IPS DF 19.7 (cell line): Measurements from ENCODE around the gene SLC38A10.
"Not testable (repeated sequence)": the region's sequence is repeated elsewhere in the genome, so short reads cannot be mapped to it uniquely, and the experiment has no call there.

Experiments
- DNase-seq: peaks from one replicate; pipeline ENCODE4 v3.0.0-alpha.2; 2013; ENCODE audit warnings: low read depth, low spot score

The SLC38A10 gene

DNA sequence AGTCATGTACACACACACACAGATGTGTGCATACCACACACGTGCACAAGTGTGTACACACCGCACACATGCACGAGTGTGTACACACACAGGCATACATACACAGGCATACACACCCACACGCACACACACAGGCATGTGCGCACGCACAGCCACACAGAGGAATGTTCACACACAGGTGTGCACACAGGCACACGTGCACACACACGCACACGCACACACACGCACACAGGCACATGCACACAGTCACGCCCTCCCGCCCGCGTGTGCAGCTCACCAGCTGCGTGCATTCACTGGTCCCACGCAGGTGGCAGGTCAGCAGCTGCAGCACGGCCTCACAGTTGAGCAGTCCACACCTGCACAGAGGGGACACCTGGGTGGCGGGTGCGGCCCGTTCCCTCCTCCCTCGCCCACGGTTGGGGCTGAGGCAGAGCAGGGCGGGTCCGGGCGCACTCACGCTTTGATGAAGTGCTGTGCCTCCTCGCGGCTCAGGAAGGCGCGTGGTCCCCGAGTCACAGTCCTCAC, 63.9 kb downstream of the SLC38A10 start:
- no peak for DNase-seq

DNA sequence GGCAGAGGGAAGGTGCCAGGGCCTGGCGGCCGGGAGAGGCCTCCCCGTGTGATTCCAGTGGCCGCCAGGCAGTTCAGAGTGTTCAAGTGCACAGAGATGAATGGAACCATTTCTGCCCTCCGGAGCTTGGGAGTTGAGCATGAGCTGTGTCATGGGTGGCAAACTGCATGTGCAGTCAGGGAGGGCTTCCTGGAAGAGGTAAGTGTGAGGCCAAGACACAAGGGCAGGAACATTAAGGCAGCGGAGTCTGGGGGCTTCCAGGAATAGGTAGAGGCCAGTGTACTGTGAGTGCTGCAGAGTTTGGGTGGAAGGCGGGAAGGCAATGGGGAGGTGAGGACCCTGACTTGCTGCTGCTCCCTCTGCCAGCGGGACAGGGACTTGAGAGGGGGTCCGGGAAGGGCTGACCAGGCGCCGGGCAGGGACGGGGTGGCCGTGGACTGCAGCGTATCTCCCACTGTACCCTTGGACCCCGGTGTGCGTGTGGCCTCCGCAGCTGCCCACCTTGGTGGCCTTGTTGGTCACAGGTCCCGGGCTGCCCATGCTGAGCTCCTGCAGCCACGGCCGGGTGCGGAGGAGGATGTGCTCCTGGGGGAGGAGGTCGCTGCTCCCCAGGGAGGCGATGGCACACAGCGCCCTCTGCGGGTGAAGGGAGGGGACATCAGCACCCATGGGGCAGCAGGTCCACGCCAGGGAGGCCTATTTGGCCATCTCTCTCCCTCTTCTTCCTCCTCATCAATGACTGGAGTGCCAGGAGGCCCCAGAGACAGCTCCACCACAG, 64.9 kb downstream of the SLC38A10 start:
- DNase-seq, result no peak

DNA sequence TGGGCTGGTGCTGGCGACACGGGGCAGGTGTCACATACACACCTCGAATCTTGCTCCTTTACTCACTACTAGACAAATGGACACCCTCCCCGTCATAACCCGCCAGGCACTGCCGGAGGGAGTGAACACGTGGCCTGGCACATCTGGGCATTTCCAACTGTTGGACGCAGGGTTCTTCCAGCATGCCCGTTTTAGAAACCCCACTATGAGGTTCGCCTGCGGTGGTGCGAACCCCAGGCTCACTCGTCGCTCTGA, 65.5 kb downstream of the SLC38A10 start:
- no peak for DNase-seq

DNA sequence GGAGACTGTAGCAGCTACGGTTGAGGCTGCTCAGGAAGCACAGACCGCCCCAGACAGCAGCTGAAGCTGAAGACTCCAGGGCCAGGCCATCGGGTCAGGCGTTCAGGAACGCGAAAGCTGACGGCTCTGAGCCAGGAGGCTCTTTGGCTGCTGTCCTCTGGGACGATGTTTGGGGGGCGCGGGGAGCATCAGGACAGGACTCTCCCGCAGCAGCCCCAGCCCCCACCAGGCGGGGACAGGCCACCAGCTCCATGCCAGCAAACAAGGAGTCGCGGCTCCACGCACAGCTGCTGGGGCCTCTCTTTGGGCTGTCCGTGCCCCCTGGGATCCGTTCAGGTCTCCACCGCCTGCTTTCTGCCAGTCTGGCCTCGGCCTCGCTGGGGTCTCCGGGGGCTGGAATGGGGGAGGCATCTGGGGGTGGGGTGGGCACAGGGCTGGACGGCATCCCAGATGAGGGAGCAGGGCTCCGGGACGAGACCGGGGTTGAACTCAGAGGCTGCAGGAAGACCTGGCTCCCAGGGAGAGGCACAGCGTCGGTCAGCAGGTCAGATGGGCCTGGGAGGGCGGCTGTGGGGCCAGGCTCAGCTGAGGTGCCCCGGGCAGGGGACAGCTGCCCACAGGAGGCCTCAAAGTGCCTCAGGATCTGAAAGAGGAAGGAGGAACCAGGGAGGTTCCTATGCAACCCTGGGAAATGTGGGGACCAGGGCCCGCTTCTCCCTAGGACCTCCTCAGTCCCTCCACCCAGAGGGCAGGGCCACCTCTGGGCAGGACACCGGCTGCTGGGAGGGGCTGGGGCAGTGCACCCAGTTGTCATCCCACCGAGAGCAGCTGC, 66.1 kb downstream of the SLC38A10 start:
- no peak for DNase-seq

DNA sequence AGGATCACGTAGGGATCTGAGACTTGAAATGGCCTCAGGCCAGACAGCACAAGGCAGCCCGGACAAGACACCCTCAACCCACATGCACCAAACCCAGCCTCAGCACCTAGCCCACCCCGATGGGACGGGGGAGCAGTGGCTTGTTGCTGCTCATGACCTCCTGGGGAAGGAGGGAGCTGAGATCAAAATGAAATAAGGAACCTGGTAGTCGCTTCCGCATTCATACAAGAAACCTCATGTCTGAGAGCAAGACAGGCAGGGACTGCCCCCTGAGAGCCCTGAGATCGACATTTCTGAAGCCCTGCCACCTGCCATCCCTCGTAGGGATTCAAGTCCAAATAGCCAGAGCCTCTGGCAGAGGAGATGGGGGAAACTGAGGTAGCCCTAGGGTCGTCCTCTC, 66.7 kb downstream of the SLC38A10 start:
- DNase-seq, result no peak

DNA sequence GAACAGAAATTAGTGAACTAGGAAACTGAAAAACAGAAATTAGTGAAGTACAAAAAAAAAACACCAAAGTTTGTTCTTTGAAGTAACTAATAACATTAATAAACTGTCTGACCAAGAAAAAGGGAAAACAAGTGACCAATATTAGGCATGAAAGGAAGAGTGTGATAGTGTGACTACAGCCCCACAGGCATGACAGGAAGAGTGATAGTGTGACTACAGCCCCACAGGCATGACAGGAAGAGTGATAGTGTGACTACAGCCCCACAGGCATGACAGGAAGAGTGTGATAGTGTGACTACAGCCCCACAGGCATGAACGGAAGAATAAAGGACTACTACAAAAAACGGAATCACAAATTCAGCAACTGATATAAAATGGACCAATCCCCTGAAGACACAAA, 67.5 kb downstream of the SLC38A10 start:
- not testable (repeated sequence) for DNase-seq

DNA sequence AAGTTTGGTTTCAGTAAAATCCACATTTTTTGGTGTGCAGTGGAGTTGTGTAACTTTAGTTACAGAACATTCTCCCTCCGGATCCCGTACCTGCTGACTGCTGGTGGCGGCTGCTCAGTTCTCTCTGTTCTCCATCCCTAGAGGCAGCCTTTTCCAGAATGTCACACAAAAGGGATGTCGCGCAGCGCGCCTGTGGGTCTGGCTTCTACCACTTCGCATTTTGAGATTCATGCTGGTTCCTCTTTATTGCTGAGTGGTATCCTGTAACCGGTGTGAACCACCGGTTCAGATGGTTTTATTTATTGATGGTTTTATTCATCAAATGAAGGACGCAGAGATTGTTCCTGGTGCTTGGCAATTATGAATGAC, 71.4 kb downstream of the SLC38A10 start:
- no peak for DNase-seq

DNA sequence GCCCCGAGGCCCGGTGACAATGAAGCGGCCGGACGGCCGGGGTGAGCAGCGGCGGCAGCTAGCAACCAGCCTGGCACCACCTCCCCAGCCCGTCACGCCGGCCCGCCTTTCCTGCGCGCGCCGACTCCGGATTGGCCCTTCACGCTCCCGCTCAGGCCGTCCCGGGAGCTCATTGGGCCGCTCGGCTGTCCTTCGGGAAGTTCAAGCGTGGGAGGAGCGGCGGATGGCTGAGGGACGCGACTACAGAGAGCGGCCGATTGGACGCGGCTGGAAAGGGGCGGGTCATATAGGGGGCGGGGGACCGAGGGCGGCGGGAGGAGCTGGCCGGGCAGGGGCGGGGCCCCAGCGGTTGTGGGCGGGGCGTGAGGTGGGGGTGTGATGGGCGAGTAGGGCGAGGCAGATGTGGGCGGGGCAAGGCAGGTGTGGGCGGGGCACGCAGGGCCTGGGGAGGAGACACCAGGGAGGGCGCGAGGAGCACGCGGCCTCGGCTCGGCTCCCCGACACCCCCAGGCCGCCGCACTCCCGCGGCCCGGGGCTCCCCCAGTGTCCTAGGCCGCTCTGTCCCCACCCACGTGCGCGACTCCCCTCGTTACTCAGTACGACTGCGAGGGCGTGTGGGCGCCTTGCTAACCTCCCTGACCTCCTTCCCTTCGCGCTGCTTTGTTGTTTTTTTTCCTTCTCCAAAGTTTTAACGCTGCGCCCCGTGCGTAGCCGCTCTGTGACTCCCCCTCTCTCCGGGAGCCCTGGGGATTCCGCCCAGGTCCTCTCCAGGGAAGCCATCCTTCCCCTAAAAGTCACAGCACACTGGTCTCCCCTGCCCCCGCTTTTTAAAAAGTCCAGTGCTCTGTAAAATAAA, 72.0 kb downstream of the SLC38A10 start, which contains the start of gene CEP131:
Gene CEP131, minus strand, starts transcription at position 60 of the 856 bp plus-strand sequence. CDS start 2,909 bp downstream, outside the sequence.
- peak; percentile 83 for DNase-seq

DNA sequence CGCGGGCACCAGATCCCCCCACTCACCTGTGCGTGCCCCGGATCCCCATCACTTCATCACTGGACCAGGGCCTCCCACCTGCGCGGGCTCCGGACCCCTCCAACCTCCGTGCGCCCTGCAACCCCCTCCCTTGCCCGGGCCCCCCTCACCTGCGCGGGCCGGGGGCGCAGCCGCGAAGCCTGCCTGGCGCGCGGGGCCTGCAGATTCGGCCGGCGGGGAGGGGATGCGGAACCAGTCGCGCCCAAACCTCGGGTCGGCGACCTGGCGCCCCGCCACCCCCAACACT, 72.5 kb downstream of the SLC38A10 start:
- no peak for DNase-seq

DNA sequence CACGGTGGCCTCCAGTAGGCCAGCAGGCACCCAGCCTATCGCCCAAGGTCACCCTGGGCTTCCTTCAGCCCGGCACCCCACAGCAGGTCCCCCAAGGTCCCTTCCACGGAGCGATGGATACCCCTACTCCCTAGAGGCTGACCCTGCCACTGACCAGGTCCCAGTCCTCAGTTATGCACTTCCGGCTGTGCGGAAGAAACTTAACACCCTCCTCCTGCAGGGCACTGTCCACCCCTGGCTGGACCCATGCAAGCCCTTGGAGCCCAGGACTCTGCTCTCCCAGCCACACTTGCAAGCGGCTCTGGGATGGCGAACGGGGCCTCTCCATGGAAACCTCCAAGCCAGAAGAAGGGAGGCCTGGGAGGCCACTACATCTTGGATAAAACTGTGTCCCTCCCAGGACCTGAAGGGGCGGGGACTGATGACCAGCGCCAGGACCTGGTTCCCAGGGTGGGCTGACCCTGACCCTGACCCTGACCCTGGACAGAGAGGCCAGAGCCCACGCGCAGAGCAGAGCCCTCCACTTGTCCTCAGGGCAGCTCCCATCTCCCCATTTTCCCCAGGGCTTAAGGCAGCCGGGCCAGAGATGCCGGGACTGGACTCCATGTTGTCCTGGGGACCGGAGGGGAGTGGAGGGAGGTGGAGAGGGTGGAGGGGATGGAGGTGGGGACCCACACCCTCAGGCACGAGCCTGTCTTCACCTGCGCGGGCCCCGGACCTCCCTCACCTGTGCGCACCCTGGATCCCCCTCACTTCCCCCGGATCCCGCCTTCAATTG, 73.1 kb downstream of the SLC38A10 start:
- no peak for DNase-seq

DNA sequence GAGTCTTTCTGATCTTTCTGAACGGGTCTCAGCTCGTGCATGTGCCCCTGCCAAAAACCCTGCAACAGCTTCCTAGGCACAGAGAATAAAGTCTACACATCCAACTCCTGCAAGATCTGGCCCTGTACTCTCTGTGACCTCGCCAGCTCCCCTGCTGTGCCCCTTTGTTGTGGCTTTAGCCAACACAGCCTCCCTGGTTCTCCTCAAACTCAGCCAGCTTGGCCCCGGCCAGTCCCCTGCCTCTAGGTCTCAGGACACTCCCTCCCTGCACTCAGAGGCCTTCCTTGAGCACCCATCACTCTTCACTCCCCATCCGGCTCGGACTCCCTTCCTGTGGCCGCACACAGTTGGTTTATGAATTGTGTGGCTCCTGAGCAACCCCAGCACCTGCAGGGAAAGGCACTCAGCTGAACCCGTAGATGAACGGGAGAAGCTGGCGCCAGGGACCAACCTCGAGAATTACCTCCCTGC, 73.7 kb downstream of the SLC38A10 start:
- no peak for DNase-seq

DNA sequence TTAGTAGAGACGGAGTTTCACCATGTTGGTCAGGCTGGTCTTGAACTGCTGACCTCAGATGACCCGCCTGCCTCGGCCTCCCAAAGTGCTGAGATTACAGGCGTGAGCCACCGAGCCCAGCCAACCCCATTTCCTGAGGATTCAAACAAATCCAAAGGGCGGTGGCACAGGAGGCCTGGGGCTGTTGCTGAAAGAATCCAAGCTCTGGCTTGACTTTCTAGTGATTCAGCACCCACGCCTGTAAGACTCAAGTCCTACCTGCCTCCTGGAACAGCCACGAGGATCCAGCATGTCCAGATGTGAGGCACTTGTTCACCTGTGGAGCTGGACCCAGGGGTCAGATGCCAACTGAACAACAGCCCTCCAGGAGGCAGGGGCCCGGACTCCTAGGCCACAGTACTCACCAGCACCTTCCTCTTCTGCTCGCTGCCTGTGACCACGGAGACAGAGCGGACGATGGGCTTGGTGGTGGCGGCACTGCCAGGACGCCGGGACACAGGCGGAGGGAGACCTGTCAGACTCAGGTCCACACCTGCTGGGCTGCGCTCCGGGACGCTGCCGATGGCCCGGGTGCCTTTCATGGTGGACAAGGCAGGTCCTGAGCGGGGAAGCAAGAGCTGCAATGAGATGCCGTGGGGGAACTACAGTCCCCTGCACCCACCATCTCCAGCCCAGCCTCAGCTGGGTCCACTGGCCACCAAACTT, 75.5 kb downstream of the SLC38A10 start:
- DNase-seq, result no peak

DNA sequence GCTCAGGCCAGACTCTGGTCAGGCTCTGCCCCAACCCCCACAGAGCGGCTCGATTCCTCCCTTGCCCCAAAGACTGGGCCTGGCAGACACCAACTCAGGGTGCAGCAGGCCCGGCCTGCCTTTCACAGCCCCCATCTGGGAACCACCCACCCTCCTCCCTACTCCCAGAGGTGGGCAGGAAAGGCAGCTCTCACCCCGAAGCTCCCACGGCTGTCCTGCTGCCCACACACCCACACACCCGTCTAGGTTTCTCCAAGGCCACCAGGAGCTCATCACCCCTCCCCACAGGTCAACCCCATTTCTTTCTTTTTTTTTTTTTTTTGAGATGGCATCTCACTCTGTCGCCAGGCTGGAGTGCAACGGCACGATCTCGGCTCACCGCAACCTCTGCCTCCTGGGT, 76.1 kb downstream of the SLC38A10 start:
- no peak for DNase-seq

DNA sequence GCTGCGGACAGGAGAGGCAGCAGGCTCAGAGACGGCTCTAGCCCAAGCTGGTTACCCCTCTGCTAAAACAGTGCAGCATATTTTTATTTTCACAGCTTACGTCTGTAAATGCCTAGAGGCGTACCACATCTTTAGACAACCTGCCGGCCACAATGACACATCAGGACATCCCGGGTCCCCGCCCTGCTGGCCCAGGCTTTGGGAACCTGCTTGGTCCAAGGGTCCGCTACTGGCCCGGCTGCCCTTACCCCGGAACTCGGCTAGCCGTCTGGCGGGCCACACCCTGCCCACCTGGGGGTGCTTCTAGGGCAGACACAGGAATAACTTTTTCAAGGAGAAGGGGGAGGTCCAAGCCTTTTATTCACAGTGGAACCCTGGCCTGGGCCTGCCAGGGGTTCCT, 76.6 kb downstream of the SLC38A10 start:
- DNase-seq, result no peak

DNA sequence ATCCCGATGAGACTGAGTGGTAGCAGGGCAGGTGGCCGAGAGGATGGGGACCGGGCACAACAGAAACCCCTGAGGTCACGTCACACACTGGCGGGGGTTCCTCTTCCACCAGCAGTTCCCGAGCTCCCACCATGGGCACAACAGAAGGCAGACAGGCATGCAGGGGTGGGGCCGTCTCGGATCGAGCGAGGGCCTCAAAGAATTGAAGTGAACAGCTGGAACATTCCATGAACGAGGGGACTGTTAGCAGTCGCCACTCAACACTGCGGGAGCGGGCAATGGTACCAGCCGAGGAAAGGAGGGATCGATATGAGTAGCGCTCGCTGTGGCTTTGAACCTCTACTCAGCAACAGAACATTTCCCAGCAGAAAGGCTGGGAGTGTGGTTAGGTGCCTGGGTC, 77.6 kb downstream of the SLC38A10 start:
- DNase-seq, result no peak

DNA sequence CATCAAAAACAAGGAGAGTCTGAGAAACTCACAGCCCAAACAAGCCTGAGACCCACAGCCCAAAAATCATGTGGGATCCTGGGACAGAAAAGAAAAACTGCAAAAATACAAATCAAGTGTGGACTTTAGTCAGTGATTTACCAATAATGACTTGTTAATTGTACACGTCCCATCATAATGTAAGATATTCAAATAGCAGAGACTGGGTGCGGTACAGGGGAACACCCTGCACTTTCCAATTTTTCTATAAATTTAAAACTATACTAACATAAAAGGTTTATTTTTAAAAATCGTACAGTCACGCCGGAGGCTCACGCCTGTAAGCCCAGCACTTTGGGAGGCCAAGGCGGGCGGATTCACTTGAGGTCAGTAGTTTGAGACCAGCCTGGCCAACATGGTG, 81.1 kb downstream of the SLC38A10 start:
- no peak for DNase-seq

DNA sequence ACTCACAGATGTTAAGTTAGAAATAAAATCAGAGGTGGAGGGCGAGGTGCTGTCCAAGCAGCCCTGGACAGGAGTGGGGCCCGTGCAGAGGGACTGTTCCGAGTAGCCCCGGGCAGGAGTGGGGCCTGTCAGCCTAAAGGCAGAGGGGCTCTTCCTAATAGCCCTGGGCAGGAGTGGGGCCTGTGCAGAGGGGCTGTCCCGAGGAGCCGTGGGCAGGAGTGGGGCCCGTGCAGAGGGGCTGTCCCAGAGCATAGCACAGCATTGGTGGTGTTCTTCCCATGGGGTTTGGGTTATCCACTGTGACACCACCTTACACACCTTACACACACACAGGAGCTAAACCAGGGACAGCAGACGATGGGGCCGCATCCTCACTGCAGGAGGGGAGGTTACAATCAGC, 82.7 kb downstream of the SLC38A10 start:
- no peak for DNase-seq

DNA sequence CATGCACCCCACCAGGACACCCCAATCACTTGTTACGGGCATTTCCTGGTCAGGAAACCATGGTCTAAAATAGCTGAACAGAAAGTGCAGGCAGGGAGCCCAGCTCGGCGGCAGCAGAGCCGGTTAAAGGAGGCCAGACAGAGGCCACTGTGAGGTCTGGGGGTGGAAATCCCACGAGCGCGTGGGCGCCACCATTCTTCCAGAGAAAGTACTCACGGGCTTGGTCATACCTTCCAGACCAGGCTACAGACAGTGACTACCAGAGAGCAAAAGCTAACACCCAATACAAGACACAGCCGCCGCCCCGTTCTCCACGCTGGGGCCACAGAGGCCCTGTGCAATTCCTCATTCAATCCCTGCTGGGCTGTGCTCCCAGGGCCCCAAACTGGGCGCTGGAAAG, 84.2 kb downstream of the SLC38A10 start:
- DNase-seq, result no peak

DNA sequence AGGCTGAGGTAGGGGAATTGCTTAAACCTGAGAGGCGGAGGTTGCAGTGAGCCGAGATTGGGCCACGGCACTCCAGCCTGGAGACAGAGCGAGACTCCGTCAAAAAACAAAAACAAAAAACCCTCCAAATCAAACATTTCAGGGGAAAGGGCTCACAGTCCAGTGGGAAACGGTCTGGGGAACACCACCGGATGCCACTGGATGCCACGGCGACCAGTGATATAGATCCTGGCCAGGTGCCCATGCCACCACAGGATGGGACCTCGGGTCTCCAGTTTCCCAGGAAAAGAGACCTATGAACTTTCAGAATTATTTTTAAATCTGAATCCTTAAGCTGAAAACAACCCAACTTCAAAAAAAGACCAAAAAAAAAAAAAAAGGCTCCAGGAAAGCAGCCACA, 84.6 kb downstream of the SLC38A10 start:
- DNase-seq, result no peak

DNA sequence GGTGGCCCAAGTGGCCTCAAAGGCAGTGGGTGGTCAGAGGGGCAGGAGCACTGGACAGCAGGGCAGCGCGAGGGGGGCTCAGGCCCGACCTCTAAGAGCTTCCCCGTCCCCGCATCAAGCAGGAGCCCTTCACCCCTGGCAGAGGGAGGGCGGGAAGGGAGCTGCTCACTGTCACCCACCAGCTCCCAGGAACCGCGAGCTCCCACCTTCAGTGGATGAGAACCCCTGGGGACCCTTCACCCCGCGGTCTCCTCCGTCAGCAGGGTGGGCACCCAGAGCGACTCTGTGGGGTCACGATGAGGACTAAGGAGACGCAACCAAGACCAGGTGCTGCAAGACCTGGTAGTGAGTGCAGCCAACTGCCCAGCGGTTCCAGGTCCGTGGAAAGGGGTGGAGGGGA, 86.0 kb downstream of the SLC38A10 start:
- no peak for DNase-seq

DNA sequence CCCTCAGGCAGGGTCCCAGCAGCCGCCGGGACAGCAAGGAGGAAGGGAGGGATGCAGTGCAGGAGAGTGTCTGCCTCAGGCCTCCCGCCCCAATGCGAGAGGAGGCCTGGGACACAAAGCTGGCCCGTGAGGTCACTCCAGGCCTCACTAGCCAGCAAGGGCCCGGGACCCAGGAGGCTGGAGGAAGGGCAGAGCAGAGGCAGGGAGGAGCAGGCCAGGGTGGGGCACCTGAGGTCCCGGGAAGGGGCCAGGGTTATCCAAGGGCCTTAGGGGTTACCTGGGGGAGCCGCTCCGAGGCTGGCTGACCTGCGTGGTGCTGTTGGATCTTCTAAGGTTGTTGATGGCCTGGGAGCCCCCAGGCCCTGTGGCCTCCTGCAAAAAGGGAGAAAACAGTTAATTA, 86.5 kb downstream of the SLC38A10 start:
- DNase-seq, result no peak
